HG03039 (cell line): Measurements from ENCODE around the gene SCN10A.

Source experiments
- ATAC-seq: cut with Tn5 transposase; IDR thresholded peaks from one replicate; pipeline ENCODE4 v1.9.1; 2021; ENCODE audit warnings: mild to moderate bottlenecking, moderate library complexity; ENCODE audit not compliant: unreplicated experiment

SCN10A gene

GRCh38 chr3:38722781-38723568 is 93.0 kb downstream of the SCN10A start:
- no peak for ATAC-seq

GRCh38 chr3:38721207-38721772 is 94.7 kb downstream of the SCN10A start:
- no peak for ATAC-seq

GRCh38 chr3:38720465-38720864 is 95.6 kb downstream of the SCN10A start:
- ATAC-seq = no peak

- ATAC-seq = no peak
Measured at GRCh38 chr3:38717355-38718240, 98.4 kb downstream of the SCN10A start.

- ATAC-seq = no peak
Measured at GRCh38 chr3:38713121-38713520, 102.9 kb downstream of the SCN10A start.

- ATAC-seq = no peak
Measured at GRCh38 chr3:38711321-38711720, 104.7 kb downstream of the SCN10A start.

- ATAC-seq = no peak
Measured at GRCh38 chr3:38707730-38708129, 108.3 kb downstream of the SCN10A start.

GRCh38 chr3:38706961-38707360 is 109.1 kb downstream of the SCN10A start:
- no peak for ATAC-seq

- no peak for ATAC-seq
Measured at GRCh38 chr3:38702231-38702630, 113.8 kb downstream of the SCN10A start.

- ATAC-seq = no peak
Measured at GRCh38 chr3:38698760-38699159, 117.3 kb downstream of the SCN10A start.

GRCh38 chr3:38698061-38698460 is 118.0 kb downstream of the SCN10A start:
- ATAC-seq = no peak

- ATAC-seq = no peak
Measured at GRCh38 chr3:38696034-38696433, 120.0 kb downstream of the SCN10A start.

GRCh38 chr3:38690185-38690584 is 125.8 kb downstream of the SCN10A start:
- ATAC-seq = no peak

- ATAC-seq = no peak
Measured at GRCh38 chr3:38689774-38690173, 126.2 kb downstream of the SCN10A start.

GRCh38 chr3:38689346-38689745 is 126.7 kb downstream of the SCN10A start:
- no peak for ATAC-seq

GRCh38 chr3:38687321-38687720 is 128.7 kb downstream of the SCN10A start:
- ATAC-seq = no peak

- no peak for ATAC-seq
Measured at GRCh38 chr3:38684546-38684945, 131.5 kb downstream of the SCN10A start.

- ATAC-seq = no peak
Measured at GRCh38 chr3:38669668-38670067, 146.3 kb downstream of the SCN10A start.

- no peak for ATAC-seq
Measured at GRCh38 chr3:38662544-38662943, 153.5 kb downstream of the SCN10A start.

GRCh38 chr3:38658841-38659240 is 157.2 kb downstream of the SCN10A start:
- no peak for ATAC-seq

GRCh38 chr3:38657369-38657768 is 158.6 kb downstream of the SCN10A start:
- ATAC-seq = no peak
